Measurements from ENCODE around the gene PRKCA.

GRCh38 chr17:66627985-66628384, 325.6 kb downstream of the PRKCA start:
- TF ChIP-seq TAF1 (IDR thresholded peaks at IDR 0.05; ENCODE audit: borderline replicate concordance, low read depth, low read length) (no peak), POLR2AphosphoS5 (IDR thresholded peaks at IDR 0.05; ENCODE audit: low read depth, low read length) (no peak), POLR2A (IDR thresholded peaks at IDR 0.05; ENCODE audit: low read depth, low read length) (no peak)
